HepG2 (cell line): ENCODE measurements around the gene GRIN2C. TPM values are rescaled to one million over a fixed set of nuclear protein-coding genes. Genes with fewer than 3 reads are reported as not detected.

Source experiments
- ATAC-seq: fragments of 200-7000 bp; cut with Tn5 transposase; 3 replicates; pipeline ENCODE4 v1.9.1; 2020; ENCODE audit warnings: mild to moderate bottlenecking, moderate library complexity
- BruUV-seq: library from RNA; stranded (reverse); fragments of 400-500 nt; replicated peaks from 2 replicates; lab custom pipeline; 2021; lab: Mats Ljungman, UMichigan
- CTCF ChIA-PET: fragments of 300-600 bp; formaldehyde crosslinking; extraction: SDS; loops from one replicate; lab custom pipeline; 2021; ENCODE audit warnings: low total read pairs, inconsistent platforms, low intra/inter-chr PET ratio; lab: Yijun Ruan, JAX
- POLR2A ChIA-PET: fragments of 350-600 bp; sonication (Branson Sonifier 250); formaldehyde crosslinking; loops from one replicate; lab custom pipeline; 2020; ENCODE audit warnings: antibody characterized with exemption, inconsistent platforms; lab: Yijun Ruan, JAX
- DNase-seq: peaks from one replicate; pipeline ENCODE4 v3.0.0-alpha.2; 2015; ENCODE audit warnings: low spot score
- FAIRE-seq: peaks from 3 replicates; lab custom pipeline; 2011; peaks lifted over from hg19 to GRCh38; lab: Jason Lieb, UNC
- H2AFZ ChIP-seq: one replicate; pipeline ENCODE4 v1.6.1; 2011; ENCODE audit warnings: low read length, inconsistent platforms
- H3K27ac ChIP-seq: fragments of 300-600 bp; 3 replicates; pipeline ENCODE4 v1.8.0; 2011; ENCODE audit warnings: mixed run types, mild to moderate bottlenecking, mixed read lengths, low read length, inconsistent platforms; ENCODE audit not compliant: insufficient read depth; ENCODE audit errors: extremely low read length
- H3K27me3 ChIP-seq, 2 experiments: fragments of 200-600 bp in 1 of 2; 2 replicates in 1 of 2; 3 replicates in 1 of 2; pipeline versions ENCODE4 v1.6.0 to v1.8.0; 2011; ENCODE audit warnings: low read length in 2 of 2, mild to moderate bottlenecking in 2 of 2, moderate library complexity in 2 of 2, inconsistent platforms in 1 of 2; ENCODE audit not compliant: insufficient read depth in 2 of 2, control insufficient read depth in 1 of 2
- H3K36me3 ChIP-seq, 2 experiments: fragments of 200-600 bp in 1 of 2; replicated peaks in 1 of 2; 2 replicates in 1 of 2; 3 replicates in 1 of 2; pipeline versions ENCODE4 v1.5.1 to v1.8.0; 2011; ENCODE audit warnings: low read length in 2 of 2, inconsistent platforms in 1 of 2; ENCODE audit not compliant: insufficient read depth in 2 of 2, control insufficient read depth in 1 of 2
- H3K4me1 ChIP-seq: 2 replicates; pipeline ENCODE4 v1.5.1; 2012; ENCODE audit warnings: low read length, inconsistent platforms; ENCODE audit not compliant: insufficient read depth
- H3K4me2 ChIP-seq: 2 replicates; pipeline ENCODE4 v1.6.0; 2011; ENCODE audit warnings: low read depth, low read length, inconsistent platforms
- H3K4me3 ChIP-seq, 3 experiments: fragments of 200-600 bp in 1 of 3; sonication (generic), shearing (Covaris generic) in 1 of 3; replicated peaks in 1 of 3; 2 replicates each; pipeline ENCODE4 v1.5.1; 2011 to 2016; ENCODE audit warnings: low read length in 3 of 3, inconsistent platforms in 2 of 3, low read depth in 2 of 3, mild to moderate bottlenecking in 2 of 3, control low read depth in 1 of 3, mixed read lengths in 1 of 3; ENCODE audit not compliant: insufficient read depth in 1 of 3
- H3K79me2 ChIP-seq: one replicate; pipeline ENCODE4 v1.6.1; 2011; ENCODE audit warnings: low read length, inconsistent platforms; ENCODE audit not compliant: insufficient read depth
- H3K9ac ChIP-seq: 2 replicates; pipeline ENCODE4 v1.6.0; 2011; ENCODE audit warnings: mild to moderate bottlenecking, low read depth, low read length, inconsistent platforms; ENCODE audit not compliant: insufficient read depth
- H3K9me3 ChIP-seq: 2 replicates; pipeline ENCODE4 v1.5.1; 2012; ENCODE audit warnings: mild to moderate bottlenecking, low read length
- H4K20me1 ChIP-seq: 2 replicates; pipeline ENCODE4 v1.6.0; 2011; ENCODE audit warnings: inconsistent platforms, mild to moderate bottlenecking, low read length, moderate library complexity; ENCODE audit not compliant: insufficient read depth
- KLF11 ChIP-seq: IDR thresholded peaks from 2 replicates; pipeline ENCODE4 v1.6.1; 2016; ENCODE audit warnings: missing compliant biosample characterization
- KLF6 ChIP-seq: IDR thresholded peaks from 2 replicates; pipeline ENCODE4 v1.8.0; 2016; ENCODE audit warnings: missing biosample characterization, missing genetic modification reagents
- KMT2B ChIP-seq: IDR thresholded peaks from 2 replicates; pipeline ENCODE4 v1.6.1; 2016; ENCODE audit warnings: missing genetic modification reagents, missing compliant biosample characterization
- SMAD9 ChIP-seq: sonication (generic); formaldehyde crosslinking; IDR thresholded peaks from 2 replicates; pipeline ENCODE4 v1.5.1; 2020; ENCODE audit warnings: mild to moderate bottlenecking, missing genetic modification reagents
- ZFP36 ChIP-seq: fragments of 150-350 bp; IDR thresholded peaks from 2 replicates; pipeline ENCODE4 v1.6.1; 2018; ENCODE audit warnings: borderline replicate concordance, low read length, low read depth; ENCODE audit not compliant: partially characterized antibody
- ZNF562 ChIP-seq: sonication (generic); formaldehyde crosslinking; IDR thresholded peaks from 2 replicates; pipeline ENCODE4 v1.8.0; 2022; ENCODE audit warnings: missing genetic modification reagents, borderline replicate concordance
- ZNF709 ChIP-seq: sonication (generic); formaldehyde crosslinking; IDR thresholded peaks from 2 replicates; pipeline ENCODE4 v1.5.0; 2020; ENCODE audit warnings: mild to moderate bottlenecking, missing genetic modification reagents
- ZNF75D ChIP-seq: sonication (generic); formaldehyde crosslinking; IDR thresholded peaks from 2 replicates; pipeline ENCODE4 v1.8.1; 2023; ENCODE audit warnings: missing genetic modification reagents, mild to moderate bottlenecking, borderline replicate concordance
- WGBS: methylation state at CpG from one replicate; pipeline ENCODE4 v1.1.6; 2017; ENCODE audit warnings: low lambda C conversion rate; 5-methylcytosine and 5-hydroxymethylcytosine counted together
- in situ Hi-C: cut with HindIII; loops from 2 replicates; pipeline ENCODE4 v1.10.0; 2017; ENCODE audit warnings: low pct_unique_long_range_greater_than_20kb; ENCODE audit not compliant: extremely low pct_ligation_motif_present
- intact Hi-C: fragments of 100-400 bp; cut with micrococcal nuclease; formaldehyde crosslinking; loops from one replicate; pipeline ENCODE4 v1.10.0; 2022; ENCODE audit not compliant: unreplicated experiment
- polyA plus RNA-seq, 8 experiments: library from polyadenylated mRNA; depleted of rRNA in 3 of 8; stranded (reverse) in 7 of 8; unstranded in 1 of 8; fragments of >200 nt; fragmentation: Illumina TruSeq in 4 of 8; extraction: Trizol in 4 of 8; gene quantifications; 2 replicates each; pipeline versions ENCODE4 v1.2.1 to v1.2.3, GENCODE V29; 2011 to 2016; ENCODE audit warnings: low read depth in 4 of 8, missing spikeins in 1 of 8, mixed read lengths in 1 of 8; ENCODE audit not compliant: insufficient read depth in 1 of 8
- total RNA-seq, 5 experiments: library from RNA; depleted of rRNA; stranded (reverse); fragments of >200 nt; fragmentation: Illumina TruSeq; extraction: Trizol; gene quantifications; 2 replicates each; pipeline ENCODE4 v1.2.3, GENCODE V29; 2016; ENCODE audit warnings: low read depth in 1 of 5
- TF ChIP-seq, protein P1 (sequence below): sonication (generic); formaldehyde crosslinking; IDR thresholded peaks from 2 replicates; pipeline ENCODE4 v1.8.0; 2022; ENCODE audit warnings: low read depth, missing genetic modification reagents

Gene GRIN2C
- total and polyA plus RNA-seq, 2 of the 13 experiments (the other 11 are each of a cell fraction or from before 2014, with no cell fraction given) = 0.03 to 0.11 TPM

DNA sequence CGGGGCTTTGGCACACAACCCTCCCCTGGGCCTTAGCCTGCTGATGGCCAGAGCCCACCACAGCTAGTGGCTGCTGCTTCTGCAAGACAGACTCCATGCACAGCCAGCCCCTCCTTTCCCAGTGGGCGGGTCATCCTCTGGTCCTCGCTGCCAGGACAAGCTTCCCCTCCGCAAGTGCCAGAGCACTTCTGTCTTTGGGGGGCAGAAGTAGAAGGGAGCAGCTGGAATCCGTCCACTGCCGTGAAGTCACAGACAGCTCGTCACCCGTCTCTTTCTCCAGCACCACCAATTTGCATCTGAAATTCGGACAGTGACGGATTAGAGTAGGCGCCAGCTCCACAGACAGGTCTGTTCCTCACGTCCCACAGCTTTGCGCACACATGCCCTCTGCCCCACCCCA, 52.2 kb downstream of the GRIN2C start:
- Histone ChIP-seq H3K4me1 (peaks cover 11% of the 10 kb centered on the region), H3K79me2 (no peaks in the 10 kb centered on the region), H2AFZ (no peak overlapping the region), H3K36me3 (peaks cover 0 to 4% of the 10 kb centered on the region in 2 experiments; a peak in 3 of 5 replicates), H3K4me2 (no peak overlapping the region), H3K9ac (no peak overlapping the region), H3K27ac (no peak overlapping the region), H3K9me3 (no peaks in the 10 kb centered on the region), H3K27me3 (no peaks in the 10 kb centered on the region), H4K20me1 (no peaks in the 10 kb centered on the region), H3K4me3 (no peak overlapping the region)
- WGBS = 94% methylated on average over 13 of the region's 13 CpGs
- no peak for DNase-seq
- TF ChIP-seq SMAD9 (CRISPR knock-in tag) = no peak
- TF ChIP-seq ZNF709 = no peak
- no peak for TF ChIP-seq KMT2B (CRISPR knock-in tag)
- no peak for TF ChIP-seq ZFP36
- no peak for TF ChIP-seq ZNF562 (CRISPR knock-in tag)
- TF ChIP-seq, protein P1, sequence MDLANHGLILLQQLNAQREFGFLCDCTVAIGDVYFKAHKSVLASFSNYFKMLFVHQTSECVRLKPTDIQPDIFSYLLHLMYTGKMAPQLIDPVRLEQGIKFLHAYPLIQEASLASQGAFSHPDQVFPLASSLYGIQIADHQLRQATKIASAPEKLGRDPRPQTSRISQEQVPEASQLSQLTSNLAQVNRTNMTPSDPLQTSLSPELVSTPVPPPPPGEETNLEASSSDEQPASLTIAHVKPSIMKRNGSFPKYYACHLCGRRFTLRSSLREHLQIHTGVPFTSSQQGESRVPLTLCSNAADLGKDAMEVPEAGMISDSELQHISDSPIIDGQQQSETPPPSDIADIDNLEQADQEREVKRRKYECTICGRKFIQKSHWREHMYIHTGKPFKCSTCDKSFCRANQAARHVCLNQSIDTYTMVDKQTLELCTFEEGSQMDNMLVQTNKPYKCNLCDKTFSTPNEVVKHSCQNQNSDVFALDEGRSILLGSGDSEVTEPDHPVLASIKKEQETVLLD (CRISPR knock-in tag) = no peak
- no peak for TF ChIP-seq KLF6 (CRISPR knock-in tag)
- no peak for TF ChIP-seq ZNF75D (CRISPR knock-in tag)
- TF ChIP-seq KLF11 (CRISPR knock-in tag) = no peak
- FAIRE-seq = no peak
- CTCF ChIA-PET = no interaction called here
- in situ Hi-C loops = no loop called here
- no TSS peak for BruUV-seq
- POLR2A ChIA-PET = no interaction called here
- ATAC-seq = no peak
- intact Hi-C loops = no loop called here
